ENCODE results near the gene PPP6R3. TPM values are rescaled to one million over a fixed set of nuclear protein-coding genes. Genes with fewer than 3 reads are reported as not detected.
A peak's percentile ranks its signal among the peaks of the same experiment; 100 is the strongest.

The PPP6R3 gene
- total RNA-seq, 2 donors from 2014 or later, result 188 to 189 TPM

DNA sequence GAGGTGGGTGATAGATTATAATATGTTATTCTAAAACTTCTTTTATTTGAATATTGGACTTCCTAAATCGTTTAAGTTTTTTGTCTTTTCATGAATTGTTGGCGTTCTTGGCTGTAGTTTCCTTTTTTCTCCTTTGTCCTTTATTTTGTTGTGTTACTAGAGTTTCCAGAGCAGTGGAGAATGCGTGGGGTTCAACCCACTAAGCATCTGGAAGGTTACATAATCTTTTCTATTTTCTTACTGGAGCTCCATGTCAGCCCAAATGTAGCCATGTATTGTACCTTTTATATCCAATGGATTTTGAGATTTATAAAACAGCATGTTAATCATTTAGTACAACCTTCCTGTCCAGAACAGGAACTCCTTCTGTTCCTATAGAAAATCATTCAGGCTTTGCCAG is 63.2 kb downstream of the PPP6R3 start:
- Mint-ChIP-seq H3K4me1 (ENCODE audit: low read depth in 2 of 2) (peaks cover 60 to 64% of the 10 kb centered on the region in 2 donors), H3K9me3 (no peaks in the 10 kb centered on the region), H3K27ac (peak overlapping the region; percentile 30 to 47), H3K36me3 (peaks cover 38% of the 10 kb centered on the region), H3K4me3 (no peak overlapping the region), H3K27me3 (no peaks in the 10 kb centered on the region)
- DNase-seq (ENCODE audit: low spot score) (no peak), ATAC-seq (no peak)

DNA sequence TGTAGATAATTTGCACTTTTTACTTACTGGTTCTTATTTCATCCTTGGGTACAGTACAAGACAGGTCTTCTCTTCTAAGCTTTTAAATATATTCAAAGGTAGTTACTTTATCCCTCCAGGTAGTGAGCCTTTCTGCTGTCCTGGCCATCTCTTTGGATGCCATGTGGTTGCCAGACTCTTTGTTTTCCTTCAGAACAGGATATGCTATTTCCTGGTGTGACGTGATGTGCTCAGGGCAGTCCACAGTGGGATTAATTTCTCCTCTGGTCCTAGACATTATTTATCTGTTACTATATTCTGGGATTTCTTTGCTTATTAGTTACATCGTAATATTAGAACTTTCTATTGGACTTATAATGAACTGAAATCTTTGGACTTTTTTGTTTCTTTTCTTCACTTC is 63.7 kb downstream of the PPP6R3 start:
- no peaks in the 10 kb centered on the region for H3K27me3 Mint-ChIP-seq
- no peak for DNase-seq (ENCODE audit: low spot score)
- H3K4me3 Mint-ChIP-seq, result no peak overlapping the region
- H3K36me3 Mint-ChIP-seq, result peaks cover 38% of the 10 kb centered on the region
- peak overlapping the region; percentile 30 to 47 for H3K27ac Mint-ChIP-seq
- ATAC-seq, result no peak
- no peaks in the 10 kb centered on the region for H3K9me3 Mint-ChIP-seq
- H3K4me1 Mint-ChIP-seq (ENCODE audit: low read depth in 2 of 2), result peaks cover 59 to 62% of the 10 kb centered on the region in 2 donors

DNA sequence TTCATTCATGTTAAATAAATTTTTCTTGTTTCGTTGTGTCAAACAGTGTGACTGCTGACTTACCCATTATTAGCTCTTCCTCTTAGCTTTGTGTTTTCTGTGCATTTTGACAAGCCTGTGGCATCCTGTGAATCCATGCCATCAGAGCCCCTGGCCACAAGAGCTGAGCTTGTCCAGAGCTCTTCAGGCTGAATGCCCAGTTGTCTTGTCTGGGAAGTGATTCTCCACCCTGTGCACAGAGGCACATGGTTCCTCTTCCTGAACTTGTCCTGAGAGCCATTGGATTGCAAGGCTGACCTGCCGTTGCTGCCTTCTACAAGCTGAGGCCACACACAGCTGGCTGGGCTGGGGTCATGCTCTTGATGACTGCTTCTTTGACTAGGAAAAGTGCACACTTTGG is 64.1 kb downstream of the PPP6R3 start:
- ATAC-seq, result no peak
- Mint-ChIP-seq H3K9me3 (no peaks in the 10 kb centered on the region), H3K4me1 (ENCODE audit: low read depth in 2 of 2) (peaks cover 62 to 65% of the 10 kb centered on the region in 2 donors), H3K27me3 (no peaks in the 10 kb centered on the region), H3K36me3 (peaks cover 38% of the 10 kb centered on the region), H3K27ac (peak overlapping the region in 1 of 2 donors; percentile 47), H3K4me3 (no peak overlapping the region)
- DNase-seq (ENCODE audit: low spot score), result no peak

- Mint-ChIP-seq H3K4me1 (ENCODE audit: low read depth in 2 of 2) (peaks cover 66 to 70% of the 10 kb centered on the region in 2 donors), H3K27me3 (no peaks in the 10 kb centered on the region), H3K36me3 (peaks cover 38% of the 10 kb centered on the region), H3K4me3 (no peak overlapping the region), H3K27ac (peak overlapping the region in 1 of 2 donors; percentile 47), H3K9me3 (no peaks in the 10 kb centered on the region)
- ATAC-seq, result no peak
- no peak for DNase-seq (ENCODE audit: low spot score)
Observed at GRCh38 chr11:68525336-68525735, 64.8 kb downstream of the PPP6R3 start.

- Mint-ChIP-seq H3K27me3 (no peaks in the 10 kb centered on the region), H3K4me1 (ENCODE audit: low read depth in 2 of 2) (peaks cover 70 to 76% of the 10 kb centered on the region in 2 donors), H3K36me3 (peaks cover 38% of the 10 kb centered on the region), H3K27ac (no peak overlapping the region), H3K4me3 (no peak overlapping the region), H3K9me3 (no peaks in the 10 kb centered on the region)
- DNase-seq (ENCODE audit: low spot score) (no peak), ATAC-seq (no peak)
Observed at GRCh38 chr11:68525930-68526329, 65.4 kb downstream of the PPP6R3 start.

GRCh38 chr11:68527585-68527984 is 67.0 kb downstream of the PPP6R3 start:
- Mint-ChIP-seq H3K4me3 (peak overlapping the region; percentile 47), H3K9me3 (no peaks in the 10 kb centered on the region), H3K27ac (peak overlapping the region; percentile 45 to 80), H3K36me3 (peaks cover 31% of the 10 kb centered on the region), H3K4me1 (ENCODE audit: low read depth in 2 of 2) (peaks cover 70 to 71% of the 10 kb centered on the region in 2 donors), H3K27me3 (no peaks in the 10 kb centered on the region)
- ATAC-seq (peak; percentile 50 to 57), DNase-seq (ENCODE audit: low spot score) (no peak)

DNA sequence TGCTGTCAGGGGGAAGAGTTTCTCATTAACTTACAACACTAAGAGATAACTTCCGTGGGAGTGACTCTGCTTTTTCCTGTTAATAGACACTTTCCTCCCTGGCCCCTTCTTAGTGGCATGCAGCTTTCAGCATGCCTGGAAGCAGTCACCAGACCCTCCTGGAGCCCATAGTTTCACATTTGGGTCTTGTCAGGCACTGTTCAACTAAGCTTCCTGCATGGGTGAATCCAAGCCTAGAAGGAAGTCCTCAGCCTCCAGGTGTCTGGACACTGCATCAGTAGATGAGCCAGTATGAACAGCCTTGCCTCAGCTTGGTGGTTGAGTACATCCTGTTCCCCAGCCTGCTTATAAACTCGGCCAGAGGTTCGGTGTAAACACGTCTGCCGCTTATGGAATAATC is 68.1 kb downstream of the PPP6R3 start:
- H3K4me3 Mint-ChIP-seq, result peak overlapping the region; percentile 32
- peak overlapping the region; percentile 45 to 80 for H3K27ac Mint-ChIP-seq

DNA sequence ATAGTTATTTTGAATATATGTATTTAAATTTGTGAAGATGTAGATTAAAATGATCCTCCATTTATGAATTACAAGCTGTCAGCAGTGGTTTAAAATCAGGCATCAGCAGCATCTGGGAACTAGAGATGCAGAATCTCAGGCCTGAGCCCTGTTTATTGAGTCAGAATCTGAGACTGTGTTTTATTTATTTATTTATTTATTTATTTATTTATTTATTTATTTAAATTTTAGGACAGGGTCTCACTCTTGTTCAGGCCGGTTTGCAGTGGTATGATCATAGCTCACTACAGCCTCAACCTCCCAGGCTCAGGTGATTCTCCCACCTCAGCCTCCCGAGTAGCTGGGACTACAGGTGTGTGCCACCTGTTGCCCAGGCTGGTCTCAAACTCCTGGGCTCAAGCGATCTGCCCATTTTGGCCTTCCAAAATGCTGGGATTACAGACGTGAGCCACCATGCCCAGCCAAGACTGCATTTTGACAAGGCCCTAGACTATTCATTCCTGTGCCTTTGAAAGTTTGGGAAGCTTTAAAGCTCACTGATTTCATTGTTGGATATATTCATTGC is 70.7 kb downstream of the PPP6R3 start:
- H3K9me3 Mint-ChIP-seq, result no peaks in the 10 kb centered on the region
- H3K4me3 Mint-ChIP-seq, result no peak overlapping the region
- H3K4me1 Mint-ChIP-seq (ENCODE audit: low read depth in 2 of 2), result peaks cover 61 to 63% of the 10 kb centered on the region in 2 donors
- peak overlapping the region in 1 of 2 donors; percentile 7 for H3K27ac Mint-ChIP-seq
- peaks cover 16% of the 10 kb centered on the region for H3K36me3 Mint-ChIP-seq
- DNase-seq (ENCODE audit: low spot score), result no peak
- no peaks in the 10 kb centered on the region for H3K27me3 Mint-ChIP-seq
- no peak for ATAC-seq

More for the DNA sequence above, 68.1 kb downstream of the PPP6R3 start:
- peaks cover 26% of the 10 kb centered on the region for H3K36me3 Mint-ChIP-seq
- peaks cover 66% of the 10 kb centered on the region in 2 donors for H3K4me1 Mint-ChIP-seq (ENCODE audit: low read depth in 2 of 2)
- no peaks in the 10 kb centered on the region for H3K9me3 Mint-ChIP-seq
- no peaks in the 10 kb centered on the region for H3K27me3 Mint-ChIP-seq
- ATAC-seq (peak; percentile 82 to 84), DNase-seq (ENCODE audit: low spot score) (no peak)

DNA sequence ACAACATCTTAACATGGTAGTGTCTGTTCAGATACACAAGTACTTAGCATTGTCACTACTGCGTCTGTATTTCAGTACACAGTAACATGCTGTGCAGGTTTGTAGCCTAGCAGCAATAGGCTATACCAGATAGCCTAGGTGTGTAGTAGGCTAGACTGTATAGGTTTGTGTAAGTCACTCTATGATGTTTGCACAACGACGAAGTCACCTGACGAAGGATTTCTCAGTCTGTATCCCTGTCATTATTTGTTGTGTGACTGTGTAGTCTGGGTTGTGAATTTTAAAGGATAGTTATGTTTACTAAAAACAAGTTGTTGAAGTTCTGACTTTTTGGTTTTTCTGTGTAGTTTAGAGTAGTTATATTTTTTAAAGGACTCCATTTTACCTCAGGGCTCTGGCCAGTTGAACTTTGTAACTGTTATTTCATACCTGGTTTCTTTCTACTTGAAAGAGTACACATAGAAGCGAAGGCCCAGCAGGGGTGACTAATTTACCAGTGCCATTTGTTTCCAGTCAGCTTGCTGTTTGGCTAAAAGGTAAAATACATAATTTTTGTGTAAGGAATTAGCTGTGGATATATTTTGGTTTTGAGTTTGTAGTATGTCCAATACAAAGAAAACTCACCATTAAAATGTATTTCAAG is 72.3 kb downstream of the PPP6R3 start:
- no peak for DNase-seq (ENCODE audit: low spot score)
- Mint-ChIP-seq H3K9me3 (no peaks in the 10 kb centered on the region), H3K4me1 (ENCODE audit: low read depth in 2 of 2) (peaks cover 57 to 59% of the 10 kb centered on the region in 2 donors), H3K4me3 (no peak overlapping the region), H3K36me3 (peaks cover 6% of the 10 kb centered on the region), H3K27ac (peak overlapping the region in 1 of 2 donors; percentile 68), H3K27me3 (no peaks in the 10 kb centered on the region)
- ATAC-seq, result no peak

DNA sequence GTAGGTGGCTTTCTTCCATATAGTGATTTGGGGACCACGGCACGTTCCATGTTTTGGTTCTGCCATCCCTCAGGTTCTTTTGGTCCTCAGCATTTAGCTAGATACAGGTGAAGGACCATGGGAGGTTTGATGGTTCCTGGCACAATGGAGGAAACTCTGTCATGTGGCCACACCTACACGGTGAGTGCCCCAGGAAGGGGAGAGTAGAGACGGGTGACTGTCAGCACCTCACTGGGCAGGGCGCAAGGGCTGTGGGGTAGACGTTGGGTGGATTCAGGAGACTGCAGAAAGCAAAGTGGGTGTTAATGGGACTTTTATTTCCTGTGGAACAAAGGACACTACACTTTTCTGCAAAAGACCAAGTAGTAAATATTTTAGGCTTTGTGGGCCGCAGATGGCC is 73.4 kb downstream of the PPP6R3 start:
- DNase-seq (ENCODE audit: low spot score) (no peak), ATAC-seq (no peak)
- H3K4me1 Mint-ChIP-seq (ENCODE audit: low read depth in 2 of 2), result peaks cover 49 to 50% of the 10 kb centered on the region in 2 donors
- H3K36me3 Mint-ChIP-seq, result peaks cover 6% of the 10 kb centered on the region
- H3K4me3 Mint-ChIP-seq, result no peak overlapping the region
- no peaks in the 10 kb centered on the region for H3K27me3 Mint-ChIP-seq
- peak overlapping the region; percentile 4 to 43 for H3K27ac Mint-ChIP-seq
- no peaks in the 10 kb centered on the region for H3K9me3 Mint-ChIP-seq

- no peak for ATAC-seq
- H3K36me3 Mint-ChIP-seq, result peaks cover 14% of the 10 kb centered on the region
- no peak overlapping the region for H3K4me3 Mint-ChIP-seq
- DNase-seq (ENCODE audit: low spot score), result no peak
- peak overlapping the region in 1 of 2 donors; percentile 78 for H3K27ac Mint-ChIP-seq
- peaks cover 51 to 53% of the 10 kb centered on the region in 2 donors for H3K4me1 Mint-ChIP-seq (ENCODE audit: low read depth in 2 of 2)
- H3K9me3 Mint-ChIP-seq, result no peaks in the 10 kb centered on the region
- no peaks in the 10 kb centered on the region for H3K27me3 Mint-ChIP-seq
Observed at GRCh38 chr11:68535098-68535497, 74.5 kb downstream of the PPP6R3 start.

- Mint-ChIP-seq H3K9me3 (no peaks in the 10 kb centered on the region), H3K4me1 (ENCODE audit: low read depth in 2 of 2) (peaks cover 55 to 56% of the 10 kb centered on the region in 2 donors), H3K4me3 (no peak overlapping the region), H3K36me3 (peaks cover 24% of the 10 kb centered on the region), H3K27me3 (no peaks in the 10 kb centered on the region), H3K27ac (peak overlapping the region; percentile 24 to 66)
- DNase-seq (ENCODE audit: low spot score) (no peak), ATAC-seq (no peak)
Observed at GRCh38 chr11:68536706-68537105, 76.2 kb downstream of the PPP6R3 start.

GRCh38 chr11:68538025-68538424 is 77.5 kb downstream of the PPP6R3 start:
- no peak for ATAC-seq
- Mint-ChIP-seq H3K27ac (peak overlapping the region in 1 of 2 donors; percentile 5), H3K4me3 (no peak overlapping the region), H3K27me3 (no peaks in the 10 kb centered on the region), H3K36me3 (peaks cover 25% of the 10 kb centered on the region), H3K4me1 (ENCODE audit: low read depth in 2 of 2) (peaks cover 54 to 61% of the 10 kb centered on the region in 2 donors), H3K9me3 (no peaks in the 10 kb centered on the region)
- no peak for DNase-seq (ENCODE audit: low spot score)

DNA sequence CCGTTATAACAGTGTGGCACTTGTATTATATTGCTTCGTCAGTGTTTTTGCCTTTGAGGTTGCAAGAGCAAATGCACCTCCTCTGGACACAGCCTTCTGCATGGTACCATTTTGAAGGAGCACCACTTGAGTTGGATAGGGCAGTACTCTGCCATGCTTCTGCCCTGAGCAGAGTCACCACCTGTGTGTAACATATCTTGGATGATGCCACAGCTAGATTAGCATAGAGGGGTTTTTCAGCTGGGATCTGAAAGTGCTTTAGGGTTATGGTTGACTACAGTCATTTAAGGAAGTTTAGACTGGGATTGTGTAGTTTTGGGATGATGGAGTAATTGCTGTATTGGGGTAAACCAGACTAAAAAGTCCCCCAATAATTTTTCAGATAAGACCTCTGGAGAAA is 78.8 kb downstream of the PPP6R3 start:
- no peak for ATAC-seq
- peak overlapping the region; percentile 48 to 70 for H3K27ac Mint-ChIP-seq
- H3K9me3 Mint-ChIP-seq, result no peaks in the 10 kb centered on the region
- peak overlapping the region; percentile 17 for H3K4me3 Mint-ChIP-seq
- H3K4me1 Mint-ChIP-seq (ENCODE audit: low read depth in 2 of 2), result peaks cover 56 to 64% of the 10 kb centered on the region in 2 donors
- peaks cover 31% of the 10 kb centered on the region for H3K36me3 Mint-ChIP-seq
- DNase-seq (ENCODE audit: low spot score), result no peak
- H3K27me3 Mint-ChIP-seq, result no peaks in the 10 kb centered on the region
